ENCODE measurements around the gene SLC8A3. TPM values are rescaled to one million over a fixed set of nuclear protein-coding genes. Genes with fewer than 3 reads are reported as not detected.

Gene SLC8A3
- polyA plus RNA-seq, 4 donors = 0.32 to 0.54 (median 0.40) TPM

DNA sequence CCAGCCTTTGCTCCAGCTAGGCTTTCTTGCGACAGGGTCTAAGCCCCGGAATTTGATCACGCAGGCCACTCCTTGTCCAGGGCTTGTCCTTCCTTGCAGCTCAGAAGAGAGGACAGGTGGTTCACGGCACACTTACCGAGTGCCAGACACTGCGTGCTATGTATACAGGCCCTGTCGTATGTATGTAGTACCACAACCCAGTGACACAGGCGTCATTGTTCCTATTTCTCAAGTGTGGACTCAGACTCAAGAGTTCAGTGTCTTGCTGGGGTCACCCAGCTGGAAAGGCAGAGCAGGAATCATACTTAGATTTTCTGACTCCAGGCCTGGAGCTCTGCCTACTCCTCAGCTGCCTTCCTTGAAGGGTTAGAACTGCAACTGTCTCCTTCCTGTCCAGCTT lies 155.6 kb downstream of the SLC8A3 start:
- no peak for DNase-seq (ENCODE audit: low read depth in 4 of 4, low spot score in 2 of 4)

GRCh38 chr14:70032447-70032846 lies 156.3 kb downstream of the SLC8A3 start:
- DNase-seq (ENCODE audit: low read depth in 4 of 4, low spot score in 2 of 4) = no peak

- DNase-seq (ENCODE audit: low read depth in 4 of 4, low spot score in 2 of 4) = no peak
Observed at GRCh38 chr14:70032016-70032415, 156.7 kb downstream of the SLC8A3 start.

GRCh38 chr14:70029296-70030132 lies 159.2 kb downstream of the SLC8A3 start:
- DNase-seq (ENCODE audit: low read depth in 4 of 4, low spot score in 2 of 4) = no peak

DNA sequence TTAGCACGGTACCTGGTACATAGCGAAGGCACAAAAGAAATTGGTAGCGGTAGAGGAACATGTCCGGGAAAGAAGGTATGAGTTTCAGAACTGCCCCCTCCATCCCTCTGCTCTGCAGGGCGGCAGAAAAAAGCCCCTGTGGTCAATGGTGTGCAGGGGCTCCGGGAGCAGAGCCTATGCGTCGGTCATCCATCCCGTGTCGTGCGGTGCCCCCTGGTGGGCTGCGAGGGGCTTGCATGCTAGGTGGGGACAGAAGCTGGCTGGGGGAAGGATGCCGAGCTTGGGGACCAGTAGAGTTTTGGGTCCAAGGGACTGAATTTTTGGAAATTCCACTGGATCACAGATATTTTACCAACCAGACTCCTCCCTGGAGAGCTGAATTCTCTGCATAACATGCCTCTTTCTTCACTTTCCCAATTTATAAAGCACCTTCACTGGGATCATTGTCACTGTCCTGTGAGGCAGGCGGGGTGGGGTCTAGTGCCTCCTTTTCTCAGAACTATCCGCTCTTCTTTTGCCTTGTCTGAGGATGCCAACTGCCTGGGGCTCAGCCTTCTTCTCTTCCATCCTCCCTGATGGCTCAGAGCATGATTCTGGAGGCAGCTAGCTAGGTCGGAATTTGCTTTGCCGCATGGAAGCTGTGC lies 160.8 kb downstream of the SLC8A3 start:
- DNase-seq (ENCODE audit: low read depth in 4 of 4, low spot score in 2 of 4) = peak in 1 of 4 donors; percentile 46

DNA sequence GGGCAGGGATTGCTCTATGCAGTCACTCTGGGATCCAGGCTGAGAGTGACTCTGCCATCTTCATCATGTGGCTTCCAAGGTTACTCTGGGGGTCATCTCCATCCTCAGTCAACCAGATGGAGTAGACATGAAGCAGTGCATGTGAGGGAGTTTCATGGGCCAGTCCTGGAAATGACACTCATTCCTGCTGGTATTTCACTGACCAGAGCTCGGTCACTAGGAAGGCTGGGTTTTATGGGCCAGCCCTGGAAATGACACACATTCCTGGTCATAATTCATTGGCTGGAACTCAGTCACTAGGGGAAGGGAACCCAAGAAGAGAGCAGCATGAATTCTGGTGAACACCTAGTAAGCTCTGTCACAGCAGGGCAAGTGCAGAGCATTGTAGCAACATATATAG lies 164.9 kb downstream of the SLC8A3 start:
- DNase-seq (ENCODE audit: low read depth in 4 of 4, low spot score in 2 of 4) = no peak

GRCh38 chr14:70022771-70023445 lies 165.8 kb downstream of the SLC8A3 start:
- DNase-seq (ENCODE audit: low read depth in 4 of 4, low spot score in 2 of 4) = no peak

DNA sequence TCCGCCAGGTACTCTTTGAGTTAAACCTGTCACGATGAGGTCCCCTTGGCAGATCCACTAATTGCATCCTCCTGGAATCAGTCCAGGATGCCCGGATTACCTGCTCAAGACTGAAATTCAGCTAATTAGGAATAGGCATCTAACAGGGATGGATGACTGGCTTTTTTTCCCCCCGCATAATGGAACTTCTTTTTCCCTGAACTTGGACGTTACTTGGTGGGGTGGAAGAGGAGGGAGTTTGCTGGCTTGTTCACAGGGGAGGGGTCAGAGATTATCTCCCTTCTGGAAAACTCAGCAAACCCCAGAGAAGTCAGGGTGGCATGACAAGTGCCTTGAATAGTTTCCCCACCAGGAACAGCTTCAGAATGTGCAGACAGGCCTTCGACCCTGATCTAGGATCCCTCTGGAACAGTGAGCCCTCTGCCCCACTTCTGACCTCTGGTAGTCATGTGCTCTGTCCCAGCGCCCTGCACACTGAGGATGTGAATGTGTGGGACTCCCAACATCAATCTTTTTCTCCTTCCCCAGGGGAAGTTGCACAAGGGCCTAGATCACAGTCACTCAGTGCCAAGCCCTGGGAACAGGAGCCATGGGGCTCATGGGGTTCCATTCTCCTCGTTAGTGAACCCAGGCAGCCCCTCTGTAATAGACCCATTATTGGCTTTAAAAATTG lies 167.1 kb downstream of the SLC8A3 start:
- no peak for DNase-seq (ENCODE audit: low read depth in 4 of 4, low spot score in 2 of 4)

- no peak for DNase-seq (ENCODE audit: low read depth in 4 of 4, low spot score in 2 of 4)
Observed at GRCh38 chr14:70020352-70021170, 168.2 kb downstream of the SLC8A3 start.

DNA sequence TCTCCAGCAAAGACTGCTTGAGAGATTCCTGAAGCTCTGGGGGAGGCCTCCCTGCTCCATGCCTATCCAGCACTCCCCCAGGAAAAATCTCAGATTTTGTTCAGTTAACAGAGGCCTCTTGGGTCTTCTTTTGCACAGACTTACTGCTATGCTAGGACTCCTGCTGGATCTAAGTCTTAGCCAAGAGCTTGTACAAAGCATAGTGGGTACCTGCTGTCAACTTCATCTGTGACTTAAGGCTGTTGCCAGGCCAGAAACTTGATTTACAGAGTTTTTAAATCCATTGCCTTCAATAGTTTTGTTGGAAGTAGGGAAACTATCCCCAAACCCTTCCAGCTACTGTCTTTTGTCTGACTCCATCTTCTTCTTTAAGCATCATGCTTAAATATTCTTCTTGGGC lies 169.1 kb downstream of the SLC8A3 start:
- no peak for DNase-seq (ENCODE audit: low read depth in 4 of 4, low spot score in 2 of 4)

- no peak for DNase-seq (ENCODE audit: low read depth in 4 of 4, low spot score in 2 of 4)
Observed at GRCh38 chr14:70018713-70019211, 170.0 kb downstream of the SLC8A3 start.

- no peak for DNase-seq (ENCODE audit: low read depth in 4 of 4, low spot score in 2 of 4)
Observed at GRCh38 chr14:70018230-70018629, 170.5 kb downstream of the SLC8A3 start.

DNA sequence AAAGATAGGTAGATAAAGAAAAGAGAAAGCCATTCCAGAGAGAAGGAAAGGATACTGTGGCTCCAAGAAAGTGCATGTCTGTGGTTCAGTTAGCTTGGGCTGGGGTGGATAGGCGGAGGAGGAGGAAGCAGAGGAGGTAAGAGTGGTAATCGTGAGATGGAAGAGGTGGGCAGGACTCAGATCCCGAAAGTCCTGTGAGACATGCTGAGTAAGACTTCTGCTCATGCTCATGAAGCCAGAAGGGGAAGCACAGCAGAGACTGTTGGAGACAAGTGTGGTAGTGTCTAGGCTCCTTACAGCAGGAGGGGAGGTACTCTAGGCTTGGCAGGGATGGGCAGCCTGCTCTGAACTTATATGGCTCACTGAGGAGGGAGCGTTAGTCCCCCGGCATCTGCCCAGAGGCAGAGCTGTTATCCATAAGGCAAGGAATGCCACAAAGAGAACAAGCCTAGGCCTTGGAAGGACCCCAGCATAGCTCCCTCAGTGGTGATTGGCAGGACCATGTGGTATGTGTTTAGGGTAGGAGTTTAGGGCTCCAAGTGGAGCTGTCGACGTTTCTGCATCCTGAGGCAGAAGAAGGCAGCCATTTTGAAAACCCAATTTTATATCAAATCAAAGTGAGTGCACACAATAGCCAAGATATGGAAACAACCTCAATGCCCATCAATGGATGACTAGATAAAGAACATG lies 174.2 kb downstream of the SLC8A3 start:
- DNase-seq (ENCODE audit: low read depth in 4 of 4, low spot score in 2 of 4) = no peak

DNA sequence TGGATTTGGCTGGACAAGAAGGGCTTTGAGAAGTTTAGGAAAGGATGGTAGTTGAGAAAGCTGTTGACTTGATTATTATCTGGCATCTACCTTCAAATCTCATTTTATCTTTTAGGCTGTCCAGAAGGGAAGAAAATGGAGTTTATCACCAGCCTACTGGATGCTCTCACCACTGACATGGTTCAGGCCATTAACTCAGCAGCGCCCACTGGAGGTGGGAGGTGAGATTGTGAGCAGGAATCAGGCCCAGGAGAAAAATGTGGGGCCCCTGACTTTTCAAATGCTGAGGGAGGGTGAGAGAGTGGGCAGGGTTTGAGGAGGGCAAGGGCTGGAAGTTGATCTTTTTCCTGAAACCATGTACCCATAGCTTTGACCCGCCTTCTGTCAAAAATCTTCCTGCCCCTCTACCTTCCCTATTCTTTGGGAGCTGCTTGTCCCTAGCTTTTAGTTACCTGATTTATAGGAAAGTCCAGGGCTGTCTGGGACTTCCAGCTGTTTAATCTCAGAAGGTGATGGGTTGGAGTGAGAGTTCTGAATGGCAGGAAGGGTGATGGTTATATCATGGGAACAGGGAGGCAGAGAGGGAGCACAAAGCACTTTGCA lies 175.4 kb downstream of the SLC8A3 start:
- DNase-seq (ENCODE audit: low read depth in 4 of 4, low spot score in 2 of 4) = no peak

GRCh38 chr14:70011708-70012107 lies 177.0 kb downstream of the SLC8A3 start:
- no peak for DNase-seq (ENCODE audit: low read depth in 4 of 4, low spot score in 2 of 4)

GRCh38 chr14:70011098-70011497 lies 177.7 kb downstream of the SLC8A3 start:
- DNase-seq (ENCODE audit: low read depth in 4 of 4, low spot score in 2 of 4) = no peak

GRCh38 chr14:70009961-70010360 lies 178.8 kb downstream of the SLC8A3 start:
- no peak for DNase-seq (ENCODE audit: low read depth in 4 of 4, low spot score in 2 of 4)

- peak in 2 of 4 donors; percentile 25 to 34 for DNase-seq (ENCODE audit: low read depth in 4 of 4, low spot score in 2 of 4)
Observed at GRCh38 chr14:70008284-70009262, 180.2 kb downstream of the SLC8A3 start.
